K562 (cell line): Measurements from ENCODE around the gene BBS1. TPM values are rescaled to one million over a fixed set of nuclear protein-coding genes. Genes with fewer than 3 reads are reported as not detected.

Source experiments
- ETS1 ChIP-seq: conservative IDR thresholded peaks from 2 replicates; pipeline ENCODE4 v1.6.1; 2011; ENCODE audit warnings: low read depth, mild to moderate bottlenecking, low read length; ENCODE audit not compliant: control insufficient read depth
- FOXP1 ChIP-seq: sonication (generic); formaldehyde crosslinking; IDR thresholded peaks from 2 replicates; pipeline ENCODE4 v1.8.0; 2022; ENCODE audit warnings: mild to moderate bottlenecking, missing genetic modification reagents
- MCM5 ChIP-seq: fragments of 450-650 bp; IDR thresholded peaks from 2 replicates; pipeline ENCODE4 v1.6.1; 2016; ENCODE audit warnings: low read depth
- MEIS2 ChIP-seq: fragments of 450-650 bp; IDR thresholded peaks from 2 replicates; pipeline ENCODE4 v1.6.1; 2014; ENCODE audit warnings: mild to moderate bottlenecking; ENCODE audit not compliant: partially characterized antibody
- MGA ChIP-seq: fragments of 450-650 bp; IDR thresholded peaks from 2 replicates; pipeline ENCODE4 v1.6.1; 2016; ENCODE audit warnings: mild to moderate bottlenecking, moderate library complexity
- NELFE ChIP-seq: IDR thresholded peaks from 2 replicates; pipeline ENCODE4 v1.6.1; 2011; ENCODE audit warnings: mild to moderate bottlenecking; ENCODE audit not compliant: insufficient read depth, insufficient read length
- NFE2 ChIP-seq: IDR thresholded peaks from 2 replicates; pipeline ENCODE4 v1.6.1; 2014; ENCODE audit warnings: antibody characterized with exemption, low read depth
- OTX1 ChIP-seq: fragments of 450-650 bp; formaldehyde crosslinking; IDR thresholded peaks from 2 replicates; pipeline ENCODE4 v1.4.0; 2022; ENCODE audit warnings: mild to moderate bottlenecking
- POLR2AphosphoS2 ChIP-seq: IDR thresholded peaks from 2 replicates; pipeline ENCODE4 v1.6.1; 2012; ENCODE audit warnings: low read length, improper control_type of control experiment
- PRDM10 ChIP-seq: fragments of 450-650 bp; IDR thresholded peaks from 2 replicates; pipeline ENCODE4 v1.6.1; 2018; ENCODE audit not compliant: partially characterized antibody
- SMC3 ChIP-seq: conservative IDR thresholded peaks from 2 replicates; pipeline ENCODE4 v1.6.1; 2011; ENCODE audit warnings: low read depth, low read length, improper control_type of control experiment; ENCODE audit not compliant: insufficient read depth
- ZNF384 ChIP-seq: IDR thresholded peaks from 2 replicates; pipeline ENCODE4 v1.6.1; 2012; ENCODE audit warnings: low read depth, low read length, improper control_type of control experiment
- polyA plus RNA-seq, 8 experiments: library from polyadenylated mRNA; depleted of rRNA in 4 of 8; stranded (reverse) in 5 of 8; unstranded in 3 of 8; fragments of >200 nt; fragmentation: Nextera tagmentation in 2 of 8; fragmentation: Illumina TruSeq in 1 of 8; extraction: Ambion mirVana in 2 of 8; extraction: Trizol in 1 of 8; gene quantifications; 2 replicates each; pipeline versions ENCODE4 v1.2.1 to v1.2.3, GENCODE V29; 2011 to 2014; ENCODE audit warnings: inconsistent platforms in 1 of 8, missing spikeins in 1 of 8
- total RNA-seq, 7 experiments: library from RNA; depleted of rRNA in 6 of 7; stranded (reverse); fragments of >200 nt in 6 of 7; fragmentation: Illumina TruSeq in 2 of 7; extraction: Trizol in 2 of 7; gene quantifications; 2 replicates each; pipeline versions ENCODE4 v1.2.1 to v1.2.3, GENCODE V29; 2011 to 2021; ENCODE audit warnings: low replicate concordance in 1 of 7

The BBS1 gene
- total and polyA plus RNA-seq, 9 of the 15 experiments (the other 6 are each of a cell fraction or from before 2014, with no cell fraction given), result 9.0 to 19.8 (median 12.1) TPM

- peak; percentile 47 for TF ChIP-seq PRDM10
- TF ChIP-seq NFE2, result no peak
- TF ChIP-seq MGA, result no peak
- TF ChIP-seq MCM5, result no peak
- peak; percentile 86 for TF ChIP-seq MEIS2
- TF ChIP-seq FOXP1 (CRISPR knock-in tag), result no peak
- TF ChIP-seq NELFE, result no peak
- no peak; the same call in 1 of the 2 replicates for TF ChIP-seq ZNF384
- TF ChIP-seq ETS1, result peak; percentile 82
- TF ChIP-seq SMC3, result no peak
- TF ChIP-seq POLR2AphosphoS2, result no peak
- no peak for TF ChIP-seq OTX1 (CRISPR knock-in tag)
These were observed 35.4 kb downstream of the BBS1 start, which contains the start of gene ZDHHC24 (continued) for GRCh38 chr11:66545701-66546367.
